ENCODE results near the gene PDZRN3. TPM values are rescaled to one million over a fixed set of nuclear protein-coding genes. Genes with fewer than 3 reads are reported as not detected.

Gene PDZRN3
- total RNA-seq, 1 experiment from 2014 or later, result 0.17 TPM

GRCh38 chr3:73475175-73475574 is 149.6 kb downstream of the PDZRN3 start:
- TF ChIP-seq POLR2AphosphoS5 (IDR thresholded peaks at IDR 0.05; ENCODE audit: low read depth, low read length) (no peak), ZFX (IDR thresholded peaks at IDR 0.05) (no peak), EZH2phosphoT487 (IDR thresholded peaks at IDR 0.05; ENCODE audit: borderline replicate concordance) (no peak), CEBPB (IDR thresholded peaks at IDR 0.05; ENCODE audit: low read depth) (no peak), YY1 (IDR thresholded peaks at IDR 0.05; ENCODE audit: extremely low read depth, insufficient replicate concordance, low read depth, low read length) (no peak), ELF1 (IDR thresholded peaks at IDR 0.05; ENCODE audit: borderline replicate concordance, low read depth) (no peak), SIN3A (IDR thresholded peaks at IDR 0.05; ENCODE audit: low read depth) (no peak), ZNF274 (IDR thresholded peaks at IDR 0.05; ENCODE audit: low read depth, low read length) (no peak), SP1 (IDR thresholded peaks at IDR 0.05; ENCODE audit: low read depth) (no peak), RAD21 (IDR thresholded peaks at IDR 0.05; ENCODE audit: low read depth) (no peak), ATF3 (IDR thresholded peaks at IDR 0.05) (no peak), EGR1 (IDR thresholded peaks at IDR 0.05; ENCODE audit: low read depth) (no peak), JUND (IDR thresholded peaks at IDR 0.05) (no peak), SRF (IDR thresholded peaks at IDR 0.05; ENCODE audit: low read depth) (no peak), FOSL1 (IDR thresholded peaks at IDR 0.05; ENCODE audit: low read depth) (no peak), TCF7L2 (IDR thresholded peaks at IDR 0.05; ENCODE audit: borderline replicate concordance, extremely low read depth, insufficient read depth, insufficient read length) (no peak), EZH2 (IDR thresholded peaks at IDR 0.05) (no peak), POLR2A (IDR thresholded peaks at IDR 0.05; ENCODE audit: borderline replicate concordance, extremely low read depth, insufficient read depth, insufficient read length) (no peak)
- TF ChIP-seq, protein P1, sequence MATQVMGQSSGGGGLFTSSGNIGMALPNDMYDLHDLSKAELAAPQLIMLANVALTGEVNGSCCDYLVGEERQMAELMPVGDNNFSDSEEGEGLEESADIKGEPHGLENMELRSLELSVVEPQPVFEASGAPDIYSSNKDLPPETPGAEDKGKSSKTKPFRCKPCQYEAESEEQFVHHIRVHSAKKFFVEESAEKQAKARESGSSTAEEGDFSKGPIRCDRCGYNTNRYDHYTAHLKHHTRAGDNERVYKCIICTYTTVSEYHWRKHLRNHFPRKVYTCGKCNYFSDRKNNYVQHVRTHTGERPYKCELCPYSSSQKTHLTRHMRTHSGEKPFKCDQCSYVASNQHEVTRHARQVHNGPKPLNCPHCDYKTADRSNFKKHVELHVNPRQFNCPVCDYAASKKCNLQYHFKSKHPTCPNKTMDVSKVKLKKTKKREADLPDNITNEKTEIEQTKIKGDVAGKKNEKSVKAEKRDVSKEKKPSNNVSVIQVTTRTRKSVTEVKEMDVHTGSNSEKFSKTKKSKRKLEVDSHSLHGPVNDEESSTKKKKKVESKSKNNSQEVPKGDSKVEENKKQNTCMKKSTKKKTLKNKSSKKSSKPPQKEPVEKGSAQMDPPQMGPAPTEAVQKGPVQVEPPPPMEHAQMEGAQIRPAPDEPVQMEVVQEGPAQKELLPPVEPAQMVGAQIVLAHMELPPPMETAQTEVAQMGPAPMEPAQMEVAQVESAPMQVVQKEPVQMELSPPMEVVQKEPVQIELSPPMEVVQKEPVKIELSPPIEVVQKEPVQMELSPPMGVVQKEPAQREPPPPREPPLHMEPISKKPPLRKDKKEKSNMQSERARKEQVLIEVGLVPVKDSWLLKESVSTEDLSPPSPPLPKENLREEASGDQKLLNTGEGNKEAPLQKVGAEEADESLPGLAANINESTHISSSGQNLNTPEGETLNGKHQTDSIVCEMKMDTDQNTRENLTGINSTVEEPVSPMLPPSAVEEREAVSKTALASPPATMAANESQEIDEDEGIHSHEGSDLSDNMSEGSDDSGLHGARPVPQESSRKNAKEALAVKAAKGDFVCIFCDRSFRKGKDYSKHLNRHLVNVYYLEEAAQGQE (IDR thresholded peaks at IDR 0.05; ENCODE audit: low read depth), result no peak
- TF ChIP-seq, protein P2, sequence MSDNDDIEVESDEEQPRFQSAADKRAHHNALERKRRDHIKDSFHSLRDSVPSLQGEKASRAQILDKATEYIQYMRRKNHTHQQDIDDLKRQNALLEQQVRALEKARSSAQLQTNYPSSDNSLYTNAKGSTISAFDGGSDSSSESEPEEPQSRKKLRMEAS (IDR thresholded peaks at IDR 0.05), result no peak
- Histone ChIP-seq H3K9me2 (ENCODE audit: insufficient read depth) (no peaks in the 10 kb centered on the region), H3K79me2 (ENCODE audit: insufficient read depth, low read length) (no peaks in the 10 kb centered on the region), H3K27ac (ENCODE audit: low read depth, low read length) (no peak overlapping the region), H3K27me3 (ENCODE audit: insufficient read depth, low read length) (peaks cover 14% of the 10 kb centered on the region; the same call in 1 of the 2 replicates), H3K9ac (ENCODE audit: low read length) (no peak overlapping the region), H4K20me1 (ENCODE audit: insufficient read depth) (no peaks in the 10 kb centered on the region), H3K4me3 (replicated peaks in 1 of 2; ENCODE audit: low read depth in 1 of 2, low read length in 2 of 2) (no peak overlapping the region), H3K36me3 (ENCODE audit: control insufficient read depth in 1 of 2, insufficient read depth in 2 of 2, low read length in 2 of 2) (no peaks in the 10 kb centered on the region), H2AFZ (ENCODE audit: low read depth, low read length, poor library complexity, severe bottlenecking) (no peak overlapping the region), H3K4me2 (ENCODE audit: low read length) (no peak overlapping the region), H3K4me1 (ENCODE audit: control insufficient read depth in 1 of 2, insufficient read depth in 2 of 2, low read length in 2 of 2) (no peaks in the 10 kb centered on the region), H3K9me3 (ENCODE audit: control insufficient read depth in 1 of 2, insufficient read depth in 1 of 2, low read depth in 1 of 2, low read length in 2 of 2) (no peaks in the 10 kb centered on the region)
- ChIA-PET RAD21 (ENCODE audit: low non-redundant PET in 1 of 2, low total read pairs in 2 of 2, uncharacterized antibody in 2 of 2, unreplicated experiment in 2 of 2) (no interaction called here), POLR2A (no interaction called here), CTCF (no interaction called here)
- ATAC-seq (no peak), DNase-seq (ENCODE audit: low read depth, low spot score) (no peak)
- intact Hi-C loops (cut with micrococcal nuclease), result no loop called here
- no TSS peak for BruUV-seq (replicated peaks)

Data from HCT116 (cell line).